Measurements from ENCODE around the gene AP4B1.
"Not testable (repeated sequence)": the region's sequence is repeated elsewhere in the genome, so short reads cannot be mapped to it uniquely, and the experiment has no call there.

The AP4B1 gene

DNA sequence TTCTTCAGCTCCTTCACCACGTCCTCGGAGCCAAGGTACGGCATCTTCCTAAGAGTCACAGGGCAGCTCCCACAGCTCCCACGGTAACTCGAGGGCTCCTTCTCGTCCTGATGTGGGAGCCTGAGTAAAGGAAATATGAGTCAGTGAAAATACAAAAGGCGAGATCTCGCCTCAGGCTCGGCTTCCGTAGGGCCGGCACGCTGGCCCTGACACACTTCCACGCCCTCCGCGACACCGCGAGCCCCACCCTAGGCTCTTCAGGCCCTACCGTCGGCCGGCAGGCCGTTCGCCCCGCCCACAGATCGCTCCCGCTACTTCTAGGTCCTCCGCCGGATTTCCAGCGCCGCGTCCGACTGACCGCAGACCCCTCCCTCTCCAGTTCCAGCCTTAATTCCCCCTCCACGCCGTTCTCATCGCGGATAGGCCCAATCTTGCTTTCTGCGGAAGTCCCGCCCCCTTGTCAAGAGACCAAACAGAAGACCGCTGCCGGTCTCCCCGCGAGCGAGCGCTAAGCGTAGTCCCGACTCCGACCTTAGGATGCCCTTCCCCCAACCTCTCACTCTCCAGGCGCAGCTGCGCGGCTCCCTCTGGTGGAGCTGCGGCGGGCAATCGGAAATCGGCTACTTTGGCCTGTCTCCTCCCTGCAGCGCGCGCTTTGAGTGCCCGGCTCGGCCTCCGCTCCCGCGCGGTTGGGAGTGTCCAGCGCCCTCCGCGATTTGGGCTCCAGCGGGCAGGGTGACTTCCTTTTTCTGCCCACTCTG is at the start of gene AP4B1, which contains the start of gene DCLRE1B:
TSS of gene AP4B1 (minus strand) at position 126 of the 761 bp plus-strand sequence. CDS start at position 44, 82 bp downstream.
TSS of gene DCLRE1B (plus strand) at position 653 of the 761 bp plus-strand sequence. CDS start 261 bp downstream, outside the sequence.
- intact Hi-C loops (cut with DNase I), result loop anchor here (1.0 to 5.0 kb wide), 2 partner anchors 24 to 93 kb away; partner anchors contain the start of genes HIPK1 and RSBN1
- DNase-seq, result peak; percentile 93 to 99 (median 98)

DNA sequence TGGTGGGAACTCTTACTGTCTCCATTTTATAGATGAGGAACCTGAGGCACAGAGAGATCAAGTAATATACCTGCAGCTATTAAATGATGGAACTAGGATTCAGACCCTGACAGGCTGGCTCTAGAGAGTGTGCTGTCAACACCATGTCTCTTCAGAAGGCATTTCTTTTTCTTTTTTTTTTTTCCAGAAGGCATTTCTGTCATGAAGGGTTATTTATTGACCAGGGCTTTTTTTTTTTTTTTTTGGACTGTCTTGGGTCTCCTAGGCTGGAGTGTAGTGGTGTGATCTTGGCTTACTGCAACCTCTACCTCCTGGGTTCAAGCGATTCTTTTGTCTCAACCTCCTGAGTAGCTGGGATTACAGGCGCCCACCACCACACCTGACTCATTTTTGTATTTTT is 47.1 kb upstream of the AP4B1 start:
- intact Hi-C loops (cut with DNase I), result no loop called here
- DNase-seq, result no peak

DNA sequence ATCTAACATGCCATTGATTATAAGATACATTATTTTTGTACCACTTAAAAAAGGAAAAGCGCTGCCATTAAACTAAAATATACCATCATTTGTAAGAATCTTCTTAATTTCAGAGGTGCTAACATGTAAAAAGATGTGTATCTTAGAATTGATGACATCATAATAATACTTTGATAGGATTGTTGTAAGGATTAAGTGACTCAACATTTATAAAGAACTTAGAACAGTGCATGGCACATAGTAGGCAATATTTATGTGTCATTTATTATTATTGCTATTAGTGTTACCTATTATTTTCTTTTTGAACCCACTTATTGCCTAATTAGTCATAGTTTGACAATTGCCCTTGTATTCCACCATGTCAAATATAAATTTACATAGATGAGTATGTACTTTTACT is 46.3 kb upstream of the AP4B1 start:
- no peak for DNase-seq
- intact Hi-C loops (cut with DNase I), result no loop called here

DNA sequence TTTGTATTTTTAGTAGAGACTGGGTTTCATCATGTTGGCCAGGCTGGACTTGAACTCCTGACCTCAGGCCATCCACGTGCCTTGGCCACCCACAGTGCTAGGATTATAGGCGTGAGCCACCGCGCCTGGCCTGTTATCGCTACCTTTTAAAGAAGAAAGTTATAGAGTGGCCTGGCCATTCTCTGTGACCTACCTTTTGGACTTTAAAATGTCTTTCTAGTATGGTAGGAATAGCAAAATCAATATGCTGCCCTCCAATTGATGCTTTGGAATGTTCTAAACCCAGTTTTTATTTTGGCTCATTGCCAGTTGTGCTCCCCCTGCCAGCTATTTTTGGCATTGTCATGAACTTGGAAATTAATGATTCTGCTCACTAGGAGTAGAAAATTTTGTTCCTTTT is 44.4 kb upstream of the AP4B1 start:
- no peak for DNase-seq
- intact Hi-C loops (cut with DNase I), result no loop called here

DNA sequence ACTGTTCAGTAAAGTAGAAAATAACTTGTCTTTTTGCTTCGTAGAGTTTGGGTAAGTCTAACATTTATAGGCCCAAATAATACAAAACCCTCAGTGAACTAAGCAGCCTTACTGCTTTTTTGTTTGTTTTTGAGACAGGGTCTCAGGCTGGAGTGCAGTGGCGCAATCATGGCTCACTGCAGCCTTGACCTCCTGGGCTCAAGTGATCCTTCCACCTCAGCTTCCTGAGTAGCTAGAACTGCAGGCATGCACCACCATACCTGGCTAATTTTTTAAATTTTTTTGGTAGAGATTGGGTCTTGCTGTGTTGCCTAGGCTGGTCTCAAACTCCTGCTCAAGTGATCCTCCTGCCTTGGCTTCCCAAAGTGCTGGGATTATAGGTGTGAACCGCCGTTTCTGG is 43.6 kb upstream of the AP4B1 start:
- DNase-seq; intact Hi-C loops (cut with DNase I): not testable (repeated sequence)

DNA sequence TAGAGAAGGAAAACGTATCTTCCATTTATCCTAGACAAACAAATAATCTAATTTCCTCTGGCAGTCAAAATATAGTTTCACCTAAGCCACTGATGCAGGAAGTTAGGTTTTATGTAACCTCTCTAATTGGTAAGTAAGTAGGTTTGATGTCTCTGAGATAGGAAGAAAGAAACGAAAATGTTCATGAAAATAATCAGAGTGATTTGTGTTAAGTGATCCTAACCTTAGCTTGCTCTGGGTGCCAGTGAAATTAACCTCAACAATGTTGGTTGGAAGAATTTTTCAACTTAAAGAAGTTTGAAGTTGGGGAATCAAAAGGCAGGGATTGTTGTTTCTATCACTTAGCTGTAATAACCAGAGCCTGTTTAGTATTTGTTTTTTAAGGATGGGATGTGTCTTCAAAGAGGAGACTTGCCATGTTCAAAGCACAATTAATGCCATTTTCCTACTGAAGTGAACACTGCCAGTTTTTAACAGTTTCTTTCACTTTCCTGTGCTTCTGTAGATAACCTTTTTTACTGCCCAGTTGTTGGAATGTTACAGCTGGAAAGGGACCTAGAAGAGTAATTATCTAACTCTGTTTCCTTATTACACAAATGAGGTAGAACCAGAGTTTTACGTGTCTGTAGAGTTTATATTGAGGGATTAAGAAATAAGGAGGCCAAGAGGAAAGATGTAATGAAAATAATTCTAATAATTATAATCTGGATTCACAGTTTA is 42.9 kb upstream of the AP4B1 start:
- DNase-seq, result no peak
- intact Hi-C loops (cut with DNase I), result no loop called here

DNA sequence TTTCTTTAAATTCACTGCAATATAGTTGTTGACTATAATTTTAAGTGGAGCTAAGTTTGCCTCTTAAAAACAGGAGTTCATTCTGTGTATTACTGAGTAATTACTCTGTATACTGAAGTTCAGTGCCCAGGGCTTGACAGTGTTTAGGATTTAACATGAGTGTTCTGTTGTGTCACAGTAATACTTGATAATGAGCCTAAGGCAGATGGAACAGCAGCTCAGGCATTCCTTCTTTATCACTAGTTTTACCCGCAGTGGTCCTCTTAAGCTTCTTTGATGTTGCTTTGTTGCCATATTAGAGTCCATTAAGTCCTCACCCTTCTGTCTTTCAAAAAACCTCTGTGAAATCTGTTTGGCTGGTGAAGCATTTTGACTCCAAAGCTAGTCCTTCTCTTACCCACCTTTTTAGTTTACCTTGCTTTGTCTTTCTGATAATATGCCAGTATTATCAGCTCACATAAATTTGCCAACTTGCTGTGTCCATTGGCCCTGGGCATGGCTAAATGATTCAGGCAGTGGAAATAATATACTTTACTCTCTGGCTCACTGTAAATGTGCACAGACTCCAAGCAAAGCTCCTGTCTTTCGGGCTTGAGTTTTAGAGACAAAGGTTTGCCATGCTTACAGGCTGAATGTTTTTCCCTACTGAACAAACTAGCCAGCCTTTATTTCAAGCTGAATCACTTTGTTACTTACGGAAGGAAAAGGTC is 42.2 kb upstream of the AP4B1 start:
- no peak for DNase-seq
- intact Hi-C loops (cut with DNase I), result no loop called here

DNA sequence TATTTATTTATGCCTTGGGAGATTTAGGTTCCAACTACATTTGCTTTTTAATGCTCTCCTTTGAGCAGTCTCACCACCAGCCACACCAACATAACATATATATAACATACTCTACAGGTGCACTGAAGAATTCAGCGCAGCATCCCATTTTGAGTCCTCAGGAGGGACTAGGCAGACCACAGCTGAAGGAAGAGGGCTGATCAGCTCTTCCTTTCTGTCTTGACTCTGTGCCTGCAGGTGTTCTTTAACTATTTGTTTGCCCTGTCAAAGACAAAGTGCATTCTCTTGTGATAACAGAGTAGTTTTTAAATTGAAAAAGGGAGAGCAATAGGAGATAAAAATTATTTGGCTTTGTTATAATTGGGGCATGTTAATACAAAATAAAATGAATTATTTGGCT is 41.5 kb upstream of the AP4B1 start:
- no peak for DNase-seq
- intact Hi-C loops (cut with DNase I), result no loop called here

DNA sequence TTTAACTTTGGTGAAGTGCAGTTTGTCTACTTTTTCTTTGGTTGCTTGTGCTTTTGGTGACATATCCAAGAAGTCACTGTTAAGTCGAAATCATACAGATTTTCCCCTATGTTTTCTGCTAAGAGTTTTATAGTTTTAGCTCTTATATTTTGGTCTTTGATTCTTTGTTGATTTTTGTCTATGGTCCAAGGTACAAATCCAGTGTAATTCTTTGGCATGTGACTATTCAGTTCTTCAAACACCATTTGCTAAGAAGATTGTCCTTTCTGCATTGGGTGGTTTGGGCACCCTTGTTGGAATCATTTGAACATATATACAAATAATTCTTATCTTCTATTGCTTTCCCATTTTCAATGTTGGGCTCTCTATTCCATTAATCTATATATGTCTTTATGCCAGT is 40.7 kb upstream of the AP4B1 start:
- DNase-seq, result no peak
- intact Hi-C loops (cut with DNase I), result no loop called here

DNA sequence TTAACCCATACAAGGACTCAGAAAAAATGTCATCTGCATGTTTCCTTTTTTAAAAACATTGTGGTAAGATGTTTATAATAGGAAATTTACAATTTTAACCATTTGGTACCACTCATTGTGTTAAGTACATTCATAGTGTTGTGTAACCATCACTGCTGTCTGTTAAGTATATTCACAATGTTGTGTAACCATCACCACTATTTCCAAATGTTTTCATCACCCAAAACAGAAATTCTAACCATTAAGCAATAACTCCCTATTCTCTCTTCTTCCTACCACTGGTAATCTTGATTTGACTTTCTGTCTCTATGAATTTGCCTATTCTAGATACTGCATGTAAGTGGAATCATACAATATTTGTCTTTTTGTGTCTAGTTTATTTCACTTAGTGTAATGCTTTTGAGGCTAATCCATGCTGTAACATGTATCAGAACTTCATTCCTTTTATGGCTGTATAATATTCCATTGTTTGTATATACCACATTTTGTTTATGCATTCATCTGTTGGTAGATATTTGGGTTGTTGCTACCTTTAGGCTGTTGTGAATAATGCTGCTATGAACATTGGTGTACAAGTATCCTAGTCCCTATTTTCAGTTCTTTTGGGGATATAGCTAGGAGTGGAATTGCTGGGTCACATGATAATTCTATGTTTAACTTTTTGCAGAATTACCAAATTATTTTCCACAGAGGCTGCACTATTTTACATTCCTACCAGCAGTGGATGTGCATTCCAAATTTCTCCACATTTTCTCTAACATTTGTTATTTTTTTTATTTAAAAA is 38.6 kb upstream of the AP4B1 start:
- DNase-seq, result no peak
- intact Hi-C loops (cut with DNase I), result no loop called here

DNA sequence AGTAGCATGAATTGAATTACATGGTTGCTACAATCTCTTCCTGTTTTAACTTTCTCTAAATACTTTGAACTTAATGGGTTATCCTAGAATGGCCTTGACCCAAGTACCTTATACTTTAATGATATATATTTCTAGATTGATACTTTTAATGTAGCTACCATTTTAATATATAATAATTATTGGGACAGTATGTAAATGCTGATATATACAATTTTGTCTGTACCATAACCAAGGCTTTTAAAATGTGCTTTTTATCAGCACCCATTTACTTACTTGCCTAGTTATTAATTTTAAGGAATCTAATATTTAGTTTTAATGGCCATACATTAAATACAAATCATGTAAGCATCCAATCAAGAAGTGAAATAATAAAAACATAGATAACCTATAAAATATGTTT is 37.9 kb upstream of the AP4B1 start:
- DNase-seq, result no peak
- intact Hi-C loops (cut with DNase I), result no loop called here

DNA sequence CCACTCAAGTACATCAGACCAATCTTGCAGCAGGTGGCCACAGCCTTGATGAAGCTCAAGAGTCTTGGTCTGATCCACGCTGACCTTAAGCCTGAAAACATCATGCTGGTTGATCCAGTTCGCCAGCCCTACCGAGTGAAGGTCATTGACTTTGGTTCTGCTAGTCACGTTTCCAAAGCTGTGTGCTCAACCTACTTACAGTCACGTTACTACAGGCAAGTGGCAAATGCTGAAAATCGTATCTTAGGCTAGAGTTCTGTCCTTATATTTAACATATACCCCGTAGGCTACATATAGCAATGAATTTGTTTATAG is 36.6 kb upstream of the AP4B1 start:
- no peak for DNase-seq
- intact Hi-C loops (cut with DNase I), result no loop called here

DNA sequence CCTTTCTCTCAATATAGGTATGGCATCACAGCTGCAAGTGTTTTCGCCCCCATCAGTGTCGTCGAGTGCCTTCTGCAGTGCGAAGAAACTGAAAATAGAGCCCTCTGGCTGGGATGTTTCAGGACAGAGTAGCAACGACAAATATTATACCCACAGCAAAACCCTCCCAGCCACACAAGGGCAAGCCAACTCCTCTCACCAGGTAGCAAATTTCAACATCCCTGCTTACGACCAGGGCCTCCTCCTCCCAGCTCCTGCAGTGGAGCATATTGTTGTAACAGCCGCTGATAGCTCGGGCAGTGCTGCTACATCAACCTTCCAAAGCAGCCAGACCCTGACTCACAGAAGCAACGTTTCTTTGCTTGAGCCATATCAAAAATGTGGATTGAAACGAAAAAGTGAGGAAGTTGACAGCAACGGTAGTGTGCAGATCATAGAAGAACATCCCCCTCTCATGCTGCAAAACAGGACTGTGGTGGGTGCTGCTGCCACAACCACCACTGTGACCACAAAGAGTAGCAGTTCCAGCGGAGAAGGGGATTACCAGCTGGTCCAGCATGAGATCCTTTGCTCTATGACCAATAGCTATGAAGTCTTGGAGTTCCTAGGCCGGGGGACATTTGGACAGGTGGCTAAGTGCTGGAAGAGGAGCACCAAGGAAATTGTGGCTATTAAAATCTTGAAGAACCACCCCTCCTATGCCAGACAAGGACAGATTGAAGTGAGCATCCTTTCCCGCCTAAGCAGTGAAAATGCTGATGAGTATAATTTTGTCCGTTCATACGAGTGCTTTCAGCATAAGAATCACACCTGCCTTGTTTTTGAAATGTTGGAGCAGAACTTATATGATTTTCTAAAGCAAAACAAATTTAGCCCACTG is 36.0 kb upstream of the AP4B1 start:
- DNase-seq, result no peak
- intact Hi-C loops (cut with DNase I), result no loop called here

DNA sequence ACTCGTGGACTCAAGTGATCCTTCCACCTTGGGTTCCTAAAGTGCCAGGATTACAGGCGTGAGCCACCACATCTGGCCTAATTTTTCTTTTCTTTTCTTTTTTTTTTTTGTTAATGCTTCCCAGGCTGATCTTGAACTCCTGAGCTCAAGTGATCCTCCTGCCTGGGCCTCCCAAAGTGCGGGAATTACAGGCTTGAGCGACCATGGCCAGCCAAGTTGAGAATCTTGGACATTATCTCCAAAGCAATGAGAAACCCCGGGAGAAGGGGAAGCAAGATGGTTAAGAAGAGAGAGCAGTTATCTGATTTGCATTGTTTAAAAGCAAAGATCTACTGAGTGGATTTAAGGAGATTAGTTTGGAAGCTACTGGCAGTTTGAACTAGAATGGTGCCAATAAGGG is 33.6 kb upstream of the AP4B1 start:
- intact Hi-C loops (cut with DNase I), result no loop called here
- DNase-seq, result no peak

DNA sequence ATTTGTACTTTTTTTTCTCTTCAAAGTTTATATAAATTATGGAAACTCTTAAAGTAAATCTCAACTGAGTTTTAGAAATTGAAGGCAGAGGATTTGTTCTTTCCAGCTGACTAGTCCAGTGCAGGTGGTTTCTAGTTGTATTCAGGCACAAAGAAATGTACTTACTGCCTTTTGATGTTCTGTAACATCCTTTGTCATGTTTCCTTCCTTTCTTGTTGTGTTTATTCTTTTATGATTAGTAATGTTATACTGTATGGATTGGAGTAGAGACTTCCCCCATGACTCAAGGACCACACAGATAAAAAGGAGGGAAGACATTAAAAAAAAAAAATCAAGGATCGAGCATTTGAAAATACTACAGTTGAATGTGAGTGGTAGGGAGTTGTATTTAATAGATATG is 32.5 kb upstream of the AP4B1 start:
- intact Hi-C loops (cut with DNase I), result no loop called here
- no peak for DNase-seq

DNA sequence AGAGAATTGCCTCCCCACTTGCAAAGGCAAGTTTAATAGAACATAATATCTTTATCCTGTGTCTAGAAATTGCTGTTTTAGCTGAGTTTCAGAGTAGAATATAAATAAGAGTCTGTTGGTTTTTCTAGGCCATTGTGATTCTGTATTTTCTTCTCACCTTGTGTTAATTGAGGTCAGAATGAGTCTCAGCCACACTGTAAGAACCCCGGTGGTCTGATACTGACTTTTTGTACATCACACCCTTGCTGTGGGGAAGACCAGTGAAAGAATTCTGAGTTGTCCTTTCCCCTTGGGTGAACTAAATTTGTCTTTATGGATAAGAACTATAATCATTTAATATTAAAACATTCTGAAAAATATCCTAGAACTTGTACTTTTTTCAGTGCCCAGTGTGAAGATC is 31.4 kb upstream of the AP4B1 start:
- intact Hi-C loops (cut with DNase I), result no loop called here
- DNase-seq, result no peak

DNA sequence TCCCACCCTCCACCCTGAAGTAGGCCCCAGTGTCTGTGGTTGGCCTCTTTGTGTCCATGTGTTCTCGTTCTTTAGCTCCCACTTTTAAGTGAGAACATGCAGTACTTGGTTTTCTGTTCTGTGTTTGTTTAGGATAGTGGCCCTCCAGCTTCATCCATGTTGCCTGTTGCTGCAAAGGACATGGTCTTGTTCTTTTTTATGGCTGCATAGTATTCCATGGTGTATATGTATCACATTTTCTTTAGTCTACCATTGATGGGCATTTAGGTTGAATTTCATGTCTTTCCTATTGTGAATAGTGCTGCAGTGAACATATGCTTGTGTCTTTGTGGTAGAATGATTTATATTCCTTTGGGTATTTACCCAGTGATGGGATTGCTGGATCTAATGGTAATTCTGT is 30.6 kb upstream of the AP4B1 start:
- no peak for DNase-seq

DNA sequence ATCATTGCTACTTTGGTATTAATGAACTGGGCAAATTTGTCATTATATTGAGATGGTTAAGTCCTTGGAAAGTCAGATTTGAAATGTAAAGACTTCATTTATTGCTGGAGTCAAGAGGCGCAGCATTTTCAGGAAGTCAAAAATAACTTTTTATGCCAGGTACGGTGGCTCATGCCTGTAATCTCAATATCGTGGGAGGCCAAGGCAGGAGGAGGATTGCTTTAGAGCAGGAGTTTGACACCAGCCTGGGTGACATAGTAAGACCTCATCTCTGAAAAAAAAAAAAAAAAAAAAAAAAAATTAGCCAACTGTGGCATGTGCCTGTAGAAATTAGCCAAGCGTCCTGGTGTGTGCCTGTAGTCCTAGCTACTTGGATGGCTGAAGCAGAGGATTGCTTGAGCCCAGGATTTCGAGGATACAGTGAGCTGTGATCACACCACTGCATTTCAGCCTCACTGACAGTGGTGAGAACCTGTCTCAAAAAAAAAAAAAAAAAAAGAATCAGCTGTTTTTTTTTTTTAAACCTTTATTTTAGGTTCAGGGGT is 30.0 kb upstream of the AP4B1 start:
- intact Hi-C loops (cut with DNase I), result no loop called here
- DNase-seq, result peak in 22 of 42 donors; percentile 16 to 75 (median 40)

More for the DNA sequence above, 30.6 kb upstream of the AP4B1 start:
- intact Hi-C loops (cut with DNase I), result no loop called here

Data from head of caudate nucleus (tissue), 42 donors.